Skeletal muscle cell (primary cell): ENCODE data around the gene LHX1.

Source experiments
- DNase-seq: peaks from one replicate; pipeline ENCODE4 v3.0.0-alpha.2; 2010; ENCODE audit warnings: low read depth
- H3K4me3 ChIP-seq: 2 replicates; pipeline ENCODE4 v1.5.1; 2011; ENCODE audit warnings: low read depth, mild to moderate bottlenecking, control low read depth, low read length, moderate library complexity

The LHX1 gene

DNA sequence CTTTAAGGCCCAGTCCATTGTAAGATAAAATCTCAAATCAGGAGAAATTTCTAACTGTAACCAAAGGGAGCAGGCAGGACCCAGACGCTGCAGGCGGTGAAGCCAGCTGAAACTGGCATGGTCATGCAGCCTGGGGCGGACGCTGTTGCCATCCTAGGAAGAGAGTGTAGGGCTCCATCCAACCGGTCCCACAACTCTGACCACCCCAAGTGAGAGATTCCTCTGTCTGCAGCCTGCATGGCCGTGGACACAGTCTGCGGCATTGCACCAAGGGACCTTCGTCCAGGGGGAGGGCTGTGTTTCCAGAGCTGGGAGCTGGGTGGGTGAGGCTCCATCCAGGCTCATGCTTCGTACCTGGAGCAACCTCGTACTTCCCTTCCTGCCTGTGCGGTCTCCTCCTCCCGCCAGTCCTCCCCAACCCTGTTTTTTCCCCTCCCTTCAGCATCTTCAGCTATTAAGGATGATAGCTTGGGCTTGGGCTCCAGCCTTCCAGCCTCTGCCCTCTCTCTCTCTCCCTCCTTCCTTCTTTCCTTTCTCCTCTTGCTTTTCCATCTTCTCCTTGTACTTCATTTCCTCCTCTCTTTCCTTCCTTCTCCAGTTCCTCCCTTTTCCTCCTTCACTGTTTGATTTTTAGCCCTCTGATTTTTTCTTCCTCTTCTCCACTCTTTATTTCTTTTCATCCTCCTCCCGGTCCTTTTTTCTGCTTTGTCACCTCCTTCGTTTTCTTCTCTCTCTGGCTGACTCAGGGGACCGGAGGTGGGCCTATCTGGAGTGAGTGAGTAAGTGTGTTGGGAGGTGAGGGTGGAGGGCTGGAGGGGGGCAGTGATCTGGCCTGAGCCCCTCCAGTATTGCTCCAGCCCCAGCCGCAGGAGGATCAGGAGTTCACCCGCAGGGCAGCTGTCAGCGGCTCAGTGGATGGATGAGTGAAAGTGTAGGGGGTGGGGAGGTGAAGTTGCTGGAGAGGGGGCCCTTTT lies 17.0 kb upstream of the LHX1 start:
- no peak for DNase-seq
- no peak overlapping the region for H3K4me3 ChIP-seq

DNA sequence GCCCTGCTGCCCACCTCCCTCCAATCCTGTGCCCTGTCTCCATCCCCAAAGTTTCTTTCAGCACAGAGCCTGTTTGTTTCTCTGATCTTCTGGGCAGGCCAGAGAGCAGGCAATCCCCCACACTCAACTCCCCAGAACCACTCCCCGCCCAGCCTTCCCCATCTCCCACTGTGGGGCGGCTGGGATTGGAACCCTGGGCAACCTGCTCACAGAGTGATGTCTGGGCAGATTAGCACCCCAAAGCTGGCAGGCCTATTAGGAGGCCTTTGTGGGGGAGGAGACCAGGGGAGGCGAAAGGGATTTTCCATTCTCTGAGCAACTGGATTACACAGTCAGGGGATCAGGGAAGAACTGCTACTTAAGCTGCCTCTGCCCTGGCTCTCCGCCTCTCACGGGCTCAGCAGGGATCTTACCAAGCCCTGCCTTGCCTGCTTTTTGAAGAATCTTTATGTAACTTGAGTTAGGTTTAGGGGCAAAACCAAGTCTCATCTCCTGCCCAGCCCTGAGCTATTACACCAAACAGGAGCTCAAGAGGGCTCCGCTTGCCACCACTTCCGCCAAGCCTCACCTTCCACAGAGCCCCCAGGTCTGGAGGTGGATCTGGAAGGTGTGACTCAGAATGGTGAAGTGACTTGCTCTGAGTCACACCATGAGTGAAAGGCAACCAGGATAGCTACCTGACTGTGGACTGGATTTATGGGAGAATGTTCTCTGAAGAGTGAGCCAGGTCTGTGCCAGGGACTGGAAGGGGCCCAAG lies 16.0 kb upstream of the LHX1 start:
- peak; percentile 15 for DNase-seq
- H3K4me3 ChIP-seq, result no peak overlapping the region

DNA sequence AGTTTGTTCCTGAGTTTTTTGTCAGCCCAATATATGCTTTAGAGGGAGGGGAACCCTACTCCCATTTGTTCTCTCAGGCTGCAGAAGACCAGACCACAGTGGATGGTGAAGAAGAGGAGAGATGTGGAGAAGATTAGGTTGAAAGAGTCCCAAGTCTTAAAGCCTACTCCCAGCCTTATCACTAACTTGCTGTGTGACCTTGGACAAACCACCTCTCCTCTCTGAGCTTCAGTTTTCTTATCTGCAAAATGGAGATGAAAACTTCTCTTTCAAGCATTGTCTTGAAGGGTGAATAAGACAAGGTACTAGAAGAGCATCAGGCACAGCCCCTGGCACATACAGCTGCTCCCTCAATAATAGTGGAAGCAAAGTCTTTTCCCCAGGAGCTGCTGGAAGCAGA lies 15.1 kb upstream of the LHX1 start:
- no peak overlapping the region for H3K4me3 ChIP-seq
- no peak for DNase-seq

DNA sequence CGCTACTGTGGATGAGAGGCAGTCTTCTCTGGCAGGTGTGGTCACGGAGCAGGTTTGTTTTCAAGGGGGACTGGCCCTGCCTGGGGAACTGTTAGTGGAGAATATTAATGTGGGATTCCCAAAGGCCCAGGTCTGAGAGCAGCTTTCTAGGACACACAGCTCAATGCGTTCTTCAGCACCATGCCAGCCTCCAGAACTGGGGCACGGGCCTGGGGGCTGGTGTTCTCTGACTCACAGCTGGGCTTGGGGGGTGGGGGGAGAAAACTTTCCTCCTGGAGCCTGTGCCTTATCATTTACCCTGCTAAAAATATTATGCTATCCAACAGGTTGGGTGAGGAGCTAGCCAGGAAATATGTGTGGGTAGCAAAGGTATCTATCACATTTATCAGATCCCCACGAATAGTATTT lies 13.5 kb upstream of the LHX1 start:
- no peak for DNase-seq
- no peak overlapping the region for H3K4me3 ChIP-seq

DNA sequence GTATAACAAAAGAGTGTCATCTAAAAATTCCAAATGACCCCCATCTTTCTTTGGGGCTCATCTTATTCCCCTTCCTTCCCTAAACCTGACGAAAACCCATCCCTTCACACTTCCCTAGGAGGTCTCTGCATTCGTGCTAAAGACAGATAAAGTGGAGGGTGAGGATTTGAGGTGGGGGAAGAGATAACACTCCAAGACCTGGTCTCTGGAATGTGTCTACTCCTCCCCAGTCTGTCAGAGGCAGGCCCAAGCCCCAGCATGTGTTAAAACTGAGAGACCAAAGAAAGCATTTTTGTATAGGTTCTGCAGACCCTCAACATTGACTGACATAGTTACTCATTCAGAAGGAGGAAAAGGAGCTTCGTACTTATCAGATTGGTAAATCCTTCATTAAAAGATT lies 11.0 kb upstream of the LHX1 start:
- DNase-seq, result no peak
- no peak overlapping the region for H3K4me3 ChIP-seq

DNA sequence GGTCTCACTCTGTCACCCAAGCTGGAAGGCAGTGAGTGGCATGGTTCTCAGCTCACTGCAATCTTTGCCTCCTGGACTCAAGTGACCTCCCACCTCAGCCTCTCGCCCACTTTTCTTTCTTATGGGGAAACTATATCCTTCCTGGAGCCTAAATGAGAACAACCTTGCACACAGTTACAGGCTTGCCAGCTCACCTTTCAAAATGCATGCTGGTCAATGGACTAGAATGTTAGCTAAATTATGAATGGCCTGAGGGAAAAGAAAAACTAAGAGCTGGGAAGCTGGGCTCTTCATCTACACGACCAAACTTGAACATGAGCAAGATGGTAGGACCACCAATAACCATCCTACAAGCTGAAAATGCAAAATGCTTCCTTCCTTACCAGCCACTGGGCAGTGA lies 10.6 kb upstream of the LHX1 start:
- DNase-seq, result no peak
- H3K4me3 ChIP-seq, result no peak overlapping the region

DNA sequence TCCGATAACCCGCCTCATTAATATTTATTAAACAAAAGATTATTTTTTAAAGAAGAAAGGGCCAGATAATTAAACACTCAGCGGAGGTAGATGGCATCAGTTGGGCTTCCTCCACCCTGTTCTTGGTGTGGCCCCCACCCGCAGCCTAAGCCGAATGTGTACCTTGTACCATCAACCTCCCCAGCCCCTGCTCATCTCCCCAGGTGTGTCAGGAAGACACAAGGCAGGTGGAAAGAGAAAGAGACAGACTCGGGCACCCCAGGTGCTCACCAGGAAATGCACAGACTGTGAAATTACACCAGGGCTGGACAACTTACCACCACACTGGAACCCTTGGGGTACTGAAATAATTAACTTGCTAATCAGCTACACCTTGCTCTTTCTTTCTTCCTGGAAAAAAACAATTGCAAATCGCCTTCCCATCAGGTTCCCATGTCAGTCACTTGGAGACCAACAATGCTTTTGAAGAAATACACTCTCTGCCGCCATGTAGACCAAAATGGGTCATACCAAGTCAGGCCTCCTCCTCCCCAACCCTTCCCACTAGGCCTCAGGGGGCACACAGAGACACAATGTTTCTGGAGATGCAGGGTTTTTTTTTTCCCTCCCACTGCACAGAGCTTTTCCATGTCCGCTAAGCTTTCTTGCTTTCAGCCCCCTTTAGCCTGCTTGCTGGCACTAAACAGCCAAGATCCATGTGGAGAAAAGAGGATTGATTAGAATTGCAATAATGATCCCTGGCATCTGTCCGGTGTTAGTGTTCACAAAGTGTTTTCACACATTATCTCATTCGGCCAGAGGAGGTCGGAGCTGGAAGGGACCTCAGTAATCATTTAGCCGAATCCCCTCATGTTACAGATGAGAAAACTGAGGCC lies 8.6 kb upstream of the LHX1 start:
- H3K4me3 ChIP-seq, result no peak overlapping the region
- DNase-seq, result no peak

DNA sequence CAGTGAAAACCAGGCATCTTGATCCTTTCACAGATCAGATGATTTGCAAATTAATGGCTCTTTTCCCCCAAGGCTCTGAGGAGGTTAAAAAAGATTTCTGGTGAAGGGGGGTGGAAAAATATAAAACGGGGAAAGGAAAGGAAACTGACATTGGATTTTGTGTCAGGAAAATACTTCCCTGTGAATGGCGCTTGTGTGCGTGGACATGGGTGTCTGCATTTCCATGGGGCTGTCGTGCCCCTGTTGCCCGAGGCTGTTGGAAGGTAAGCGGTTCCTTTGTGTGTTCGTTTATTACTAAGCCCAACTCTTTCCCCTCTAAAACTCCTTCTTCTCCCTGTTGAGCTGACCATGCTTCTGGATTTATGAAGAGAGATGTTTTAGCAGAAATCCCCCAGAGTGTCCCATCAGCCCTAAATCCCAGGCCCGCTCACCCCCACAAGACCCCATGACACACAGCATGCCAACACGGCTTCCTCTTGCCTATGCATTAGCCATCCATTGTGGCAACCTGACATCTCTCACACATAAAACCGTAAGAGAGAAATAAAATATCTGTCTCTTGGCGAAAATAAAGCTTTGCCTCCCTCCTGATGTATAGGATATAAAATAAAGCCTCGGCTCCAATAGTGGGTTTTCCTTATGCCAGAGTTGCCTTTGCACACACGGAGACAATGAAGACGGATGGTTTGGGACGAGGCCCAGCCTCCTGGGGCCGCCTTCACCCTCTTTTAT lies 7.3 kb upstream of the LHX1 start:
- DNase-seq, result no peak
- H3K4me3 ChIP-seq, result no peak overlapping the region

DNA sequence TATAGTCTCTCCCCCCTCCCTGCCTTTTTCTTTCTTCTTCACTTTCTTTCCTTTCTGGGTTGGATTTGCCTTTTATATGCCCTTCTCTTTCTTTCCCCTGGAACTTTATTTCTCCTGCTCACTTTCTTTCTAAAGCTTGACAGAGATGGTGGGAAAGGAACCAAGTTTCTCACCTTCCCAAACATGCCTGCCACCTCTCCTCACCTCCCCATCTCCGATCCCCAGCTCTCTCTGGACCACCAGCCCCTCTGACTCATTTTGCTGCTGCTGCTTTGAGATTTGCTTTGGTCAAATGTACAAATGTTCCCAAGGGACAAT lies 6.7 kb upstream of the LHX1 start:
- no peak overlapping the region for H3K4me3 ChIP-seq
- DNase-seq, result no peak

DNA sequence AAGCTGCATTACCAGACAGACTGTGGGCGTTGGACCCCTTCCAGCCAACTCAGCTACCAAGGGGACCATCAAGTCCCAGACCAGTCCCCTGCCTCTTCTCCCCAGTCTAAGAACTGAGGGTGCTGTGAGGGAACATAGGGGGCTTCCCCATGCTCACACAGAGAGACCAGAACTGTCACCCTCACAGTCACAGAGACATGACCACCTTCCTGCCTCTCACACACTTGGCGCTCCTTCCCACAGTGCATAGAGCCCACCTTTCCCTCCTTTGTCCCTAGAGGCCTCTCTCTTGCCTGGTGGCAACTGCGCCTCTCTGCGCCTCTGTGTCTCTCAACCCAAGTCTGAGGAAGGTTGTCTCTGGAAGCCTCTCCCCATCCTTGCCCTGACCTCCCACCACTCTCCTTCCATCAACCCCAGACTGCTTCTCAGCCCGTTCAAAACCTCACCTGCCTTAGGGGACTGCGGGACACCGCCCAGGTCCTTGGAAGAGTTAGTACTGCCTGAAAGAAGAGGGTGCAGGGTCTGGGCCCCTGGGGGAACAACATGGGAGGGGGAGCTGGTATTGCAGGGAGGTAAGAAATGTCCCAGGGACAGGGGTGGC lies 6.1 kb upstream of the LHX1 start:
- H3K4me3 ChIP-seq, result no peak overlapping the region
- DNase-seq, result no peak

DNA sequence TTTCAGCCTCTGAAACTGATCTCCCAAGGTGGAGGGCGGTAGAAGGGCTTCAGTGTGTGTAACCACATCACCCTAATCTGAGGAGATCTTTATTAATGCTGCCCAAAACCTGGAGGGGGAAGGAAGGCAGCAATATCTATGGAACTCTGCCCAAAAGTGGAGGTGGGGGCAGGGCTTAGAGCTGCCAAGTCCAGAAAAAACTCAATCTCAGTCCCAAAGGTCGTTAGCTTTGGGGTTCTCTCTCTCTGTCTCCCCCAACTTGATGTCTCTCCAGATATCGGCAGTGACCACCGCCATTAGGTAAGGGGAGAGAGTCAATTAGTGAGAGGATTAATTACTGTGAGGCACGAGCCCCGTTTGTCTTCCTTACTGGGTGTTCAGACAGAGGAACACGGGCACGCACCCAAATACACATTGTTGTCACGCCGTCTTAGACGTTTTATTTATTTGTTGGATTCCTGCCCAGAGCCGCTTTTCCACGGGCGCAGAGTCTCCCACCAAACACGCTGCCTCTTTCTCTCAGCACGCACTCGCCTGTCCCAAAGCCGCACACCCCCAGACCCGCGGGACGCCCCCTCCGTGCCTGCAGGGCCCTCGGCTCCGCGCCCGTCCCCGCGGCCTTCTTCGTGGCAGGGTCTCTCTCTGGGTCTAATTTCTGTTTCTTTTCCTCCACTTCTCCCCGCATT lies 5.4 kb upstream of the LHX1 start:
- DNase-seq, result no peak
- no peak overlapping the region for H3K4me3 ChIP-seq

DNA sequence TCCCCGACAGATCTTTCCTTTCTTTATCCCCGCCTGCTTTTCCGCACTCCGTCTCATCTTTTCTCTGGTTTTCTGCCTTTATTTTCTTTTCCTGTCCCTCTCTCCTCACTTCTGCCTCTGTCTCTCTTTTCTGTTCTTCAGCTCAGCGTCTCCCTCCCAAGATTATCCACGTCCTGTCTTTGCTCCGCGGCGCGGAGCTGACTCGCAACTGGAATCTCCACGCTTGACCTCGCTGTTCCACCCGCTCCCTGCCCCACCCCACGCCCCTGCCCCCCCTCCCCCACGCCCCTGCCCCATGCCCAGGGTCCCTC lies 4.9 kb upstream of the LHX1 start:
- no peak overlapping the region for H3K4me3 ChIP-seq
- no peak for DNase-seq

DNA sequence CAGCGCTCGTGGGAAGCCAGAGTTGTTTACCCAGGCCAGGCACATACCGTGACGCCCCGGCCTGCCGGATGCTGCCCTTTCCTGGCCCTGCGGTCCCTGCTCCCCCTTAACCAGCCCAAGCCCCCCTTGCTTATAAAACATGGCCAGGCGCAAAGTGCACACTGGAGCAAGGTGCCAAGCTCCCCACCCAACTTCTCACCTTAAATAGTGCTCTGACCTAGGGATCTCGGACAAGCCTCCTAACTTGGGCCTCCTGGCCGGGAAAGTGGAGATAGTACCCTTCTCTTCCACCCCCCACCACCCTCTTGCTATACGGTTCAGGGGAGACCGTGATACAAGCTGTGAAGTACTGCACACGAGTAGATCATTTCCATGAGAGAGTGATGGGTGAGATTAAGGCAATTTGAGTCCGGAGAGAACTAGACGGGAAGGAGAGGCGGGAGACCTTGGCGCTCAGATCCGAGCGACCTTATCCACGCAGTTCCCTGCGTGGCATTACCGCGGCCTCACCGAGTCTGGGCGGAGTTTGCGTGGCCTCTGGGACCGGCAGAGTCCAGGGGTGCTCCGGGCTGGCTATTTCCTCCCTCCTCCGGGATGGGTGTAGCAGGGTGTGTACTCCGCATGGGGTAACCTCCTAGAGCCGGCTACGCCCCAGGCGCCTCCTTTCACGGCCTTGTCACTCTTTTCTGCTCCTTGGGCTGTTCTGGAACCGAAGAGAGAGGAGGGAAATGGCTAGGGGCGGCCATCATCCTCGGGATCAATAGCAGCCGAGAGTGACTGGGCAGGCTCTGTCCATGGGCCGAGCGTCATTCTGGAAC lies 4.4 kb upstream of the LHX1 start:
- no peak overlapping the region for H3K4me3 ChIP-seq
- no peak for DNase-seq

DNA sequence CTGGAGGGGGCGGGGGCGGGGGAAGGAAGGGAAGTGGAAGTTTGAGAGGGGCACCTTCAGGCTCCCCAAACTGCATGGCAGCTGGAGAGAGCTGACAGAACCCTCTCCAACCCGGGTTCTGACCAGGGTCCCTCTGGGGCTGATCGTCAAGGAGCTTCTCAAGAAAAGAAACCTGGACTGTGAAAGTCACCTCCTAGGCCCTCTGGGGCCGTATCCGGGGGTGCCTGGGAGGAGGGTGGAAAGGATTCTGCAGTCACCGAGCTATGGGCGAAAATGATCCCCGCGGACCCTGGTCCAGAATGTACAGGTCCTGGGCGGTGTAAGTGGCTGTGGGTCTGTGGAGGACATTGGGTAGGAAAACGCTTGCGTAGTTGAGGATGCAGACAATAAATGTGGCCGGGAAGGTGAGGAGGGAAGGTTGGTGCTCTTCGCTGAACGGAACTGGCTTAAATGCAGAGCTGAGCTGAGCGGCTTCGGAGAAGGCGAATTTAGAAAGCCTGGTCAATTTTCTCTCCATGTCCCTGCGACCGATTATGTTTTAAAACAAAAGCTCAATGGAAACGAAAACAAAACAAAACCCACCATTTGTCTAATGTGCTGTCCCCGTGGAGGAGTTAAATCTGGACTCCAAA lies 3.6 kb upstream of the LHX1 start:
- no peak overlapping the region for H3K4me3 ChIP-seq
- DNase-seq, result no peak

DNA sequence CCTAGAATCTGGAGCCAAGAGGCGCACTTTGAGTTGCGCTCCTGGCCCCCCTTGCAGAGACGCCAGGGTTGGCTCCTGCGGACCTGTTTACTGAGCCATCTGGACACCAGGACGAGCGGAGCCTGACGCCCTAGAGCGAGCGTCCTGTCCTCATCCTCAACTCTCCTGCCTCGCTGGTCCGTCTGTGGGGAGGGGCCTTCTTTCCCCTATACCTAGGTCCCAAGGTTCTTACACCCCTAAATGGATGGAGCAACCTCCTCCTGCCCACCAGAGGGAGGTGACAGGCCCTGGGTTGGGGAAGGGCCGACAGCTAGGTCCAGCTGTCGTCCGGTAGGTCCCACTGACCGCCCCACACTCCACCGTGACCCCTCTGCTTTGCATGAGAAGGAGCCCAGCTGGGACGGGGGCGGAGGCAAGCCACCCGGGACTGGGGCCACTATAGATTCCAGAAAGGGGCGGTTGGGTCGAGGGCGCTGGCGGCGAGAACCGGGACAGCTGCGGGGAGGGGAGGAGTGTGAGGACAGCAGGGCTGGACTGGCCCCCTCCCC lies 3.1 kb upstream of the LHX1 start:
- no peak for DNase-seq
- H3K4me3 ChIP-seq, result no peak overlapping the region

DNA sequence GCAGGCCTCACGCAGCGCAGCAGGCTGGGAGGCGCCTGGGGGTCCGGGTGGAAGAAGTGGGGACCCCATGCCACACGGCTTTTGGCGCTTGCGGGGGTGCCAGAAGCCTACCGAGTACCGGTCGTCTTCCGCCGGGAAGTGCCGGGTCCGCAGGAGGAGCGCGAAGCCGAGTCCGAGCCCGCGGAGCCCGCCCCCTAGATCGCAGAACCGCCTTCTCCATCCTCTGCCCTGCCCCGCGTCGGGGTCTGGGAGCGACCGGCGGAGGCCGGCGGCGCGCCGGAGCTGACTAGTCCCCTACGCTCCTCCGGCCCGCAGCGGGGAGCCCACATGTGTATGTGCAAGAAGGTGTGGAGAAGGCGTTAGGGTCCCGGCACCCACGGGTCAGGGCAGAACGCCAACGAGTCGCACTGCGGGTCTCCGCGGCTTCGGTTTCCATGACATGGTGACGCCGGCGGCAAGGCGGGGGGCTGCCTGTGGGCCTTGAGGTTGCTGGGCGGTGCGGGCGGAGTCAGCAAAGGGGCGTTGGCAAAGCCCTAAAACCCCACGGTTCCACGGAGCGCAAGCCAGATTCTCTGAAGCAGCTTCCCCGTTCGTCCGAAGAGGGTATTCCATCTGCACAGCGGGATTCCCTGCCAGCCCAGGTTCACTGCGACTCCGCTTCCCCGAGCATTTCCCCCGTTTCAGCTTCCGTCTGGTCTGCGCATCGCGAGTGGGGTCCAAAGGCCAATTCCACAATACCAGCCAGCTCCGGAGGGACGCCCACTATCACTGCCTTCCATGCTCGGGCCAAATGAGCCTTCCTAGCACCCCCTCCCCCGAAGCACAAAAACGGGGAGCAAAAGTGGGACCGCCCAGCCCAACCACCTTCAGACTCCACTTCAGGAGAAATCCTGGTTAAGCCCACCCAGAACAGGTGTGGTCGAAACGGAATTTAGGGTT lies 2.3 kb upstream of the LHX1 start:
- no peak overlapping the region for H3K4me3 ChIP-seq
- no peak for DNase-seq
